Heart left ventricle (tissue), 16 donors: ENCODE data around the gene ACAP1. TPM values are rescaled to one million over a fixed set of nuclear protein-coding genes. Genes with fewer than 3 reads are reported as not detected.

Experiments used
- ATAC-seq, 4 donors: fragments of 200-7000 bp; cut with Tn5 transposase; one replicate each; pipeline ENCODE4 v1.9.1; 2020 to 2022; ENCODE audit warnings: moderate library complexity in 4 of 4, mild to moderate bottlenecking in 3 of 4, moderate number of reproducible peaks in 1 of 4
- DNase-seq, 5 donors: peaks; one replicate each; pipeline ENCODE4 v3.0.0-alpha.2; 2020
- H3K27ac ChIP-seq, 12 donors: fragments of 200-600 bp; sonication (generic) in 4 of 12; one replicate each; pipeline versions ENCODE4 v1.5.0 to v1.8.0; 2016 to 2022; ENCODE audit warnings: mild to moderate bottlenecking in 2 of 12
- H3K27me3 ChIP-seq, 9 donors: fragments of 200-600 bp; sonication (generic) in 2 of 9; one replicate each; pipeline versions ENCODE4 v1.5.1 to v1.8.0; 2016 to 2022; ENCODE audit warnings: mild to moderate bottlenecking in 3 of 9
- H3K36me3 ChIP-seq, 9 donors: fragments of 200-600 bp; sonication (generic) in 2 of 9; one replicate each; pipeline versions ENCODE4 v1.5.0 to v1.8.0; 2018 to 2022; ENCODE audit warnings: mild to moderate bottlenecking in 2 of 9
- H3K4me1 ChIP-seq, 12 donors: fragments of 200-600 bp; sonication (generic) in 4 of 12; one replicate each; pipeline versions ENCODE4 v1.5.0 to v1.8.0; 2016 to 2022; ENCODE audit warnings: mild to moderate bottlenecking in 3 of 12
- H3K4me3 ChIP-seq, 12 donors: fragments of 200-600 bp; sonication (generic) in 4 of 12; one replicate each; pipeline versions ENCODE4 v1.5.0 to v1.8.0; 2017 to 2022; ENCODE audit warnings: mild to moderate bottlenecking in 9 of 12, moderate library complexity in 4 of 12
- H3K9me3 ChIP-seq, 12 donors: fragments of 200-600 bp; sonication (generic) in 4 of 12; one replicate each; pipeline versions ENCODE4 v1.5.0 to v1.8.0; 2016 to 2022; ENCODE audit warnings: mild to moderate bottlenecking in 1 of 12
- CTCF ChIP-seq, 12 donors: fragments of 200-600 bp; sonication (generic) in 4 of 12; IDR thresholded peaks; one replicate each; pipeline versions ENCODE4 v1.5.0 to v1.8.0; 2018 to 2022; ENCODE audit warnings: antibody characterized with exemption in 12 of 12, mild to moderate bottlenecking in 5 of 12
- POLR2A ChIP-seq, 2 donors: fragments of 450-650 bp; IDR thresholded peaks; one replicate each; pipeline ENCODE4 v1.6.1; 2017; ENCODE audit warnings: antibody characterized with exemption in 2 of 2, mild to moderate bottlenecking in 2 of 2, moderate library complexity in 2 of 2
- WGBS, 4 donors: extraction: QIAGEN DNeasy Blood & Tissue Kit in 2 of 4; methylation state at CpG; one replicate each; pipeline versions ENCODE4 v1.1.5 to v1.1.7; 2013 to 2018; 5-methylcytosine and 5-hydroxymethylcytosine counted together
- intact Hi-C, 10 donors: fragments of 100-400 bp; cut with DNase I; formaldehyde crosslinking; loops; one replicate each; pipeline versions ENCODE4 v1.11.1 to v1.14.2; 2022
- polyA plus RNA-seq, 2 donors: library from polyadenylated mRNA; stranded (reverse); fragments of 200-250 nt; gene quantifications; one replicate each; pipeline ENCODE4 v1.2.3, GENCODE V29; 2013
- total RNA-seq, 9 donors: library from RNA; depleted of rRNA in 2 of 9; stranded (reverse); fragments of >200 nt in 2 of 9; fragmentation: NEBNext Ultra II Directional in 3 of 9; extraction: Animal tissue kit (Norgen Biotek cat#: 25700) in 3 of 9; gene quantifications; one replicate each; pipeline versions ENCODE4 v1.1.0 to v1.2.4, GENCODE V29; 2016 to 2023
- donor health status: ischemic (EF 13 %, LVEDD 7.1; RV severe dilation, severe dysfunction).
- donor health status: healthy with polysubstance abuse.
- donor health status: DM: no; HTN: yes; CAD: no.
- donor health status: DM: no; HTN: no; CAD: no.
- donor health status: ischemic (EF 25% LVEDD 6.9; RV normal size, moderate dysfunction).
- donor health status: ischemic (EF 25% LVEDD 5.7; RV mildly dilated, moderate dysfunction).
- donor health status: healthy.
- donor health status: DM: yes; HTN: yes; CAD: no.
- donor health status: ischemic (EF 35%, LVEDD 5.7; RV mildly dilated, moderate dysfunction).
- donor health status: nonischemic (EF 11% LVEDD 7.7; RV severe dilation, severe dysfunction).
- donor health status: DM: yes; HTN: yes; CAD: no.
- donor health status: PGD.
- donor health status: ischemic (EF 29% LVEDD 5.4; RV normal size, mild dysfunction).
- donor health status: nonischemic (EF 23%, LVEDD 6.1; RV moderate dilation, normal function).

The ACAP1 gene
- total and polyA plus RNA-seq, 11 donors, result 0.88 to 24.2 (median 9.0) TPM

GRCh38 chr17:7382901-7383300 is 46.6 kb downstream of the ACAP1 start:
- Histone ChIP-seq H3K27me3 (peaks cover 0 to 41% (median 11%) of the 10 kb centered on the region in 9 donors), H3K27ac (no peak overlapping the region), H3K4me1 (peaks cover 0 to 36% (median 22%) of the 10 kb centered on the region in 12 donors), H3K4me3 (no peak overlapping the region), H3K9me3 (peaks cover 0 to 4% (median 0%) of the 10 kb centered on the region in 12 donors), H3K36me3 (peaks cover 0 to 6% (median under 1%) of the 10 kb centered on the region in 9 donors)
- DNase-seq (no peak), ATAC-seq (no peak)
- TF ChIP-seq POLR2A (IDR thresholded peaks at IDR 0.05), result no peak
- TF ChIP-seq CTCF (IDR thresholded peaks at IDR 0.05), result no peak
- intact Hi-C loops, result no loop called here
- 87 to 91% (median 90%) methylated on average over 10 of the region's 10 CpGs for WGBS, 4 donors

GRCh38 chr17:7383371-7383741 is 47.0 kb downstream of the ACAP1 start:
- DNase-seq, result no peak
- intact Hi-C loops, result no loop called here
- no peak for ATAC-seq
- WGBS, 4 donors, result 65 to 79% (median 78%) methylated on average over 5 to 11 of the region's 11 CpGs
- Histone ChIP-seq H3K4me1 (peaks cover 0 to 36% (median 22%) of the 10 kb centered on the region in 12 donors), H3K36me3 (peaks cover 0 to 10% (median 4%) of the 10 kb centered on the region in 9 donors), H3K9me3 (peaks cover 0 to 4% (median 0%) of the 10 kb centered on the region in 12 donors), H3K27ac (no peak overlapping the region), H3K4me3 (peak overlapping the region in 8 of 12 donors; percentile 41 to 60 (median 53)), H3K27me3 (peaks cover 0 to 41% (median 11%) of the 10 kb centered on the region in 9 donors)
- TF ChIP-seq POLR2A (IDR thresholded peaks at IDR 0.05), result no peak
- TF ChIP-seq CTCF (IDR thresholded peaks at IDR 0.05), result no peak

GRCh38 chr17:7383742-7384488 is 47.6 kb downstream of the ACAP1 start:
- Histone ChIP-seq H3K27ac (peak overlapping the region in 2 of 12 donors; percentile 0 to 43), H3K9me3 (peaks cover 0 to 4% (median 0%) of the 10 kb centered on the region in 12 donors), H3K4me3 (peak overlapping the region; percentile 21 to 60 (median 48)), H3K27me3 (peaks cover 0 to 41% (median 11%) of the 10 kb centered on the region in 9 donors), H3K36me3 (peaks cover 0 to 16% (median 8%) of the 10 kb centered on the region in 9 donors), H3K4me1 (peaks cover 0 to 36% (median 22%) of the 10 kb centered on the region in 12 donors)
- TF ChIP-seq POLR2A (IDR thresholded peaks at IDR 0.05) (no peak), CTCF (IDR thresholded peaks at IDR 0.05) (no peak)
- intact Hi-C loops, result no loop called here
- peak in 4 of 5 donors; percentile 38 to 76 (median 44) for DNase-seq
- 12 to 32% (median 19%) methylated on average over 37 to 65 of the region's 65 CpGs for WGBS, 4 donors
- ATAC-seq, result peak in 3 of 4 donors; percentile 52 to 59 (median 54)

GRCh38 chr17:7384489-7385081 is 48.3 kb downstream of the ACAP1 start:
- peaks cover 0 to 23% (median 12%) of the 10 kb centered on the region in 9 donors for H3K36me3 ChIP-seq
- DNase-seq, result no peak
- H3K27ac ChIP-seq, result peak overlapping the region in 2 of 12 donors; percentile 0 to 43
- H3K9me3 ChIP-seq, result no peaks in the 10 kb centered on the region
- H3K4me1 ChIP-seq, result peaks cover 0 to 36% (median 22%) of the 10 kb centered on the region in 12 donors
- H3K27me3 ChIP-seq, result peaks cover 0 to 40% (median 6%) of the 10 kb centered on the region in 9 donors
- intact Hi-C loops, result no loop called here
- ATAC-seq, result no peak
- WGBS, 4 donors, result 49 to 61% (median 56%) methylated on average over 22 to 23 of the region's 23 CpGs
- peak overlapping the region in 11 of 12 donors; percentile 21 to 60 (median 49) for H3K4me3 ChIP-seq
- TF ChIP-seq CTCF (IDR thresholded peaks at IDR 0.05) (no peak), POLR2A (IDR thresholded peaks at IDR 0.05) (no peak)
